KMS-11 (cell line): ENCODE data around the gene RSBN1.

Source experiments
- H2AFZ ChIP-seq: fragments of 200-600 bp; sonication (generic); 2 replicates; pipeline ENCODE4 v1.6.1; 2016; ENCODE audit warnings: antibody characterized with exemption, mixed run types, low read depth
- H3K27ac ChIP-seq: fragments of 200-600 bp; sonication (generic); 2 replicates; pipeline ENCODE4 v1.6.1; 2016; ENCODE audit warnings: mild to moderate bottlenecking, mixed run types
- H3K27me3 ChIP-seq: fragments of 200-600 bp; sonication (generic); 2 replicates; pipeline ENCODE4 v1.6.1; 2017; ENCODE audit warnings: mild to moderate bottlenecking, low read depth, mixed run types, moderate library complexity; ENCODE audit not compliant: insufficient read depth
- H3K36me3 ChIP-seq: fragments of 200-600 bp; sonication (generic); 2 replicates; pipeline ENCODE4 v1.6.1; 2017; ENCODE audit warnings: mild to moderate bottlenecking, mixed run types; ENCODE audit not compliant: insufficient read depth
- H3K4me1 ChIP-seq: fragments of 200-600 bp; sonication (generic); 2 replicates; pipeline ENCODE4 v1.6.1; 2016; ENCODE audit warnings: mild to moderate bottlenecking, low read depth, mixed run types; ENCODE audit not compliant: poor library complexity, severe bottlenecking
- H3K4me2 ChIP-seq: fragments of 200-600 bp; sonication (generic); 2 replicates; pipeline ENCODE4 v1.7.0; 2016; ENCODE audit warnings: mild to moderate bottlenecking, mixed run types
- H3K4me3 ChIP-seq: fragments of 200-600 bp; sonication (generic); IDR thresholded peaks from 2 replicates; pipeline ENCODE4 v1.6.1; 2017; ENCODE audit warnings: low read depth, low read length, mixed read lengths; ENCODE audit not compliant: insufficient read depth
- H3K79me2 ChIP-seq: fragments of 200-600 bp; sonication (generic); 2 replicates; pipeline ENCODE4 v1.6.1; 2016; ENCODE audit warnings: low read depth, mixed run types; ENCODE audit not compliant: insufficient read depth
- H3K9ac ChIP-seq: fragments of 200-600 bp; sonication (generic); 2 replicates; pipeline ENCODE4 v1.6.1; 2016; ENCODE audit warnings: mild to moderate bottlenecking, mixed run types
- H4K20me1 ChIP-seq: fragments of 200-600 bp; sonication (generic); 2 replicates; pipeline ENCODE4 v1.6.1; 2016; ENCODE audit warnings: mild to moderate bottlenecking, mixed run types; ENCODE audit not compliant: insufficient read depth
- TF ChIP-seq, protein P1 (sequence below): fragments of 200-600 bp; sonication (generic); conservative IDR thresholded peaks from 2 replicates; pipeline ENCODE4 v1.6.1; 2017; ENCODE audit warnings: low read depth, mild to moderate bottlenecking, antibody characterized with exemption, low read length, moderate library complexity, mixed read lengths

Gene RSBN1

GRCh38 chr1:113805639-113806038, 6.6 kb downstream of the RSBN1 start:
- no peaks in the 10 kb centered on the region for H3K36me3 ChIP-seq
- H3K79me2 ChIP-seq, result peaks cover 73% of the 10 kb centered on the region
- no peaks in the 10 kb centered on the region for H4K20me1 ChIP-seq
- peaks cover 34% of the 10 kb centered on the region for H3K4me1 ChIP-seq
- H3K9ac ChIP-seq, result no peak overlapping the region
- TF ChIP-seq, protein P1, sequence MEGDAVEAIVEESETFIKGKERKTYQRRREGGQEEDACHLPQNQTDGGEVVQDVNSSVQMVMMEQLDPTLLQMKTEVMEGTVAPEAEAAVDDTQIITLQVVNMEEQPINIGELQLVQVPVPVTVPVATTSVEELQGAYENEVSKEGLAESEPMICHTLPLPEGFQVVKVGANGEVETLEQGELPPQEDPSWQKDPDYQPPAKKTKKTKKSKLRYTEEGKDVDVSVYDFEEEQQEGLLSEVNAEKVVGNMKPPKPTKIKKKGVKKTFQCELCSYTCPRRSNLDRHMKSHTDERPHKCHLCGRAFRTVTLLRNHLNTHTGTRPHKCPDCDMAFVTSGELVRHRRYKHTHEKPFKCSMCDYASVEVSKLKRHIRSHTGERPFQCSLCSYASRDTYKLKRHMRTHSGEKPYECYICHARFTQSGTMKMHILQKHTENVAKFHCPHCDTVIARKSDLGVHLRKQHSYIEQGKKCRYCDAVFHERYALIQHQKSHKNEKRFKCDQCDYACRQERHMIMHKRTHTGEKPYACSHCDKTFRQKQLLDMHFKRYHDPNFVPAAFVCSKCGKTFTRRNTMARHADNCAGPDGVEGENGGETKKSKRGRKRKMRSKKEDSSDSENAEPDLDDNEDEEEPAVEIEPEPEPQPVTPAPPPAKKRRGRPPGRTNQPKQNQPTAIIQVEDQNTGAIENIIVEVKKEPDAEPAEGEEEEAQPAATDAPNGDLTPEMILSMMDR, result no peak
- no peak overlapping the region for H3K4me3 ChIP-seq
- H2AFZ ChIP-seq, result no peak overlapping the region
- H3K4me2 ChIP-seq, result no peak overlapping the region
- H3K27ac ChIP-seq, result no peak overlapping the region
- H3K27me3 ChIP-seq, result no peaks in the 10 kb centered on the region

DNA sequence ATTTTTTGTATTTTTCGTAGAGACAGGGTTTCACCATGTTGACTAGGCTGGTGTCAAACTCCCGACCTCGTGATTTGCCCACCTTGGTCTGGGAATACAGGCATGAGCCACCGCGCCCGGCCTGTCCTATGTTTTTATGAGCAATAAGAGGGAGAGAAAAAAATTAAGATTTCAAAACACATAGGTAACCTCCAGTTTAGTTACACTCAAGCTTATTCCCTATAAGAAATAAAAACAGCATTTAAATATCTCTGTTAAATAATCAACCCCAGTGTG, 7.1 kb downstream of the RSBN1 start:
- Histone ChIP-seq H3K27ac (no peak overlapping the region), H3K79me2 (peaks cover 69% of the 10 kb centered on the region), H4K20me1 (no peaks in the 10 kb centered on the region), H3K4me3 (no peak overlapping the region), H2AFZ (no peak overlapping the region), H3K36me3 (no peaks in the 10 kb centered on the region), H3K4me1 (peaks cover 34% of the 10 kb centered on the region), H3K27me3 (no peaks in the 10 kb centered on the region), H3K9ac (no peak overlapping the region), H3K4me2 (no peak overlapping the region)
- TF ChIP-seq, protein P1, result no peak

DNA sequence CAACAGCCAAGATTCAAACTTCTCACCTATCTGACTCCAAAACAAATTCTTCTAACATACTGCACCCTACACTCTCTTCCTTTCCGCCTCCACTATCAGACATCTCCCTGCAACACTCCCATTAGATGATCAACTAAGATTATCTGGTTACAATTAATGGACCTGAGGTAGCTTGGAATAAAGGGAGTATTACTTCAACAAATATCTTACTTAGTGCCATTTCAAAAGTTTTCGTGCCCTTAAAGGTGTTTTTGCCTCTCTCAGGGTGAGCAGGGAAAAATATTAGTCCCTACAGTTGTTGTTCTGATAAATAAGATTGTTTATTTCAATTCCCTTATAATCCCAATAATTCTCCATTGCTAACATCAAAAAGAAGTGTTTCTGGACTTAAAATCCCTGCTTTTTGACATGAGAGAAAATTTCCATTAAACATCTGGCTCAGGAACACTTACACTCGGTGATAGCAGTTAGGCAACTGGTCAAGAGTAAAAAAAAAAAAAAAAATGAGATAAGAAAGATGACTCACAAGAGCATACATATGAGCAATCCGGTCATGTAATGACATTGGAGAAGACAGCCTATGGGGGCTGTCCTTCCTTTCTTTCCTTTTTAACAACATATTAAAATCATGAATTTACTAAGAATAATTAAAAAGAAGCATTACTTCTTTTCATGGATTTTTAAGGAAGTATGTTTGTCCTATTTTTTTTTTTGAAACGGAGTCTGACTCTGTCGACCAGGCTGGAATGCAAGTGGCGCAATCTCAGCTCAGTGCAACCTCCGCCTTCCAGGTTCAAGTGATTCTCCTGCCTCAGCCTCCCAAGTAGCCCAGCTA, 7.6 kb downstream of the RSBN1 start:
- Histone ChIP-seq H4K20me1 (no peaks in the 10 kb centered on the region), H3K36me3 (no peaks in the 10 kb centered on the region), H3K27ac (no peak overlapping the region), H3K9ac (no peak overlapping the region), H3K4me2 (no peak overlapping the region), H2AFZ (no peak overlapping the region), H3K4me3 (no peak overlapping the region), H3K27me3 (no peaks in the 10 kb centered on the region), H3K4me1 (peaks cover 28% of the 10 kb centered on the region), H3K79me2 (peaks cover 63% of the 10 kb centered on the region)
- TF ChIP-seq, protein P1, result no peak

DNA sequence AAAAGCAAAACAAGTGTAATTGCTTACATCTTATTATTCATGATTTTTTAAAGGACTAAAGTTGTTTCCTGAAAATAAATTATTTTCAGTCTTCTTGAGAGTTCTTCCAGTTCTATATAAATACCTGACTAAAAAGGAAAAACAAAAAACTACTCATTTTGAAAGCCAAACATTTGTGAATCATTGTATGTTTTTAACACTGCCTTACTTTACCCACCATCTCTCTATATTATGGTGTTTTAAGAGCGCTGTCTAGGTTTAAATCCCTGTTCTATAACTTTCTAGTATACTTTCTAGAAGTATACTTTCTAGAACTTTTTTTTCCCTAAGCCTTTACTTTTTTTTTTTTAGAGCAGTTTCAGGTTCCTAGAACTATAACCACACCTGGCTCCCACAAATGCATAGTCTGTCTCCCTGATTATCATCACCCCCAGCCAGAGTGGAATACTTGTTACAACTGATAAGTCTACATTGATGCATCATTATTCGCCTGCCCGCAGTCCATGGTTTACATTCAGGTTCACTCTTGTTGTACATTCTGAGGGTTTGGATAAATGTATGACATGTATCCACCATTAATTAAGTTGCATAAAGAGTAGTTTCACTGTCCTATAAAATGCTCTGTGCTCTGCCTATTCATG, 9.8 kb downstream of the RSBN1 start:
- no peak overlapping the region for H3K27ac ChIP-seq
- H2AFZ ChIP-seq, result no peak overlapping the region
- H3K9ac ChIP-seq, result no peak overlapping the region
- H3K4me3 ChIP-seq, result no peak overlapping the region
- no peaks in the 10 kb centered on the region for H3K36me3 ChIP-seq
- TF ChIP-seq, protein P1, result no peak
- H3K27me3 ChIP-seq, result no peaks in the 10 kb centered on the region
- H3K4me1 ChIP-seq, result peaks cover 19% of the 10 kb centered on the region
- H3K4me2 ChIP-seq, result no peak overlapping the region
- H4K20me1 ChIP-seq, result no peaks in the 10 kb centered on the region
- peaks cover 44% of the 10 kb centered on the region; the same call in 1 of the 2 replicates for H3K79me2 ChIP-seq
